ENCODE data around the gene RPS5.
A peak's percentile ranks its signal among the peaks of the same experiment; 100 is the strongest.
"Not testable (repeated sequence)": the region's sequence is repeated elsewhere in the genome, so short reads cannot be mapped to it uniquely, and the experiment has no call there.

Gene RPS5

DNA sequence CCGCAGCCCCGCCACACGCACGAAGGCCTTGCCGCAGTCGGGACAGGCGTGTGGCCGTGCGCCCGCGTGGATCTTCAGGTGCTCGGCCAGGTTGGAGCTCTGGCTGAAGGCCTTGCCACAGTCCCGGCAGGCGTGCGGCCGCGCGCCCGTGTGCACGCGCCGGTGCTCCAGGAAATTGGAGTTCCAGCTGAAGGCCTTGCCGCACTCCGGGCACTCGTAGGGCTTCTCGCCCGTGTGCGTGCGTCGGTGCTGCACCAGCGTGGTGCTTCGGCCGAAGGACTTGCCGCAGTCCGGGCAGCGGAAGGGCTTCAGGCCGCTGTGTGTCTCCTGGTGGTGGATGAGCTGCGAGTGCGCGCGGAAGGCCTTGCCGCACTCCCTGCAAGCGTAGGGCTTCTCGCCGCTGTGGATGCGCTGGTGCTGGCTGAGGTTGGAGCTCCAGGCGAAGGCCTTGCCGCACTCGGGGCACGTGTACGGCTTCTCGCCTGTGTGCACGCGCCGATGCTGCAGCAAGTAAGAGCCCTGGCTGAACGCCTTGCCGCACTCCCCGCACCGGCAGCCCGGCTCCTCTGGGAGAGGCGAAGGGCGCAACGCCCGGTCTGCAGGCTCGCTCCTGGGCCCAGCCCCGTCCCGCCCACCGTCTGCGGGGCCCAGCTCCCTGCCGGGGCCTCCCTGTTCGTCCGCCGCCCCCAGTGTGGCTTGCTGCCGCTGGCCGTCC, 30.1 kb upstream of the RPS5 start:
- no peak for DNase-seq (ENCODE audit: low read depth)

DNA sequence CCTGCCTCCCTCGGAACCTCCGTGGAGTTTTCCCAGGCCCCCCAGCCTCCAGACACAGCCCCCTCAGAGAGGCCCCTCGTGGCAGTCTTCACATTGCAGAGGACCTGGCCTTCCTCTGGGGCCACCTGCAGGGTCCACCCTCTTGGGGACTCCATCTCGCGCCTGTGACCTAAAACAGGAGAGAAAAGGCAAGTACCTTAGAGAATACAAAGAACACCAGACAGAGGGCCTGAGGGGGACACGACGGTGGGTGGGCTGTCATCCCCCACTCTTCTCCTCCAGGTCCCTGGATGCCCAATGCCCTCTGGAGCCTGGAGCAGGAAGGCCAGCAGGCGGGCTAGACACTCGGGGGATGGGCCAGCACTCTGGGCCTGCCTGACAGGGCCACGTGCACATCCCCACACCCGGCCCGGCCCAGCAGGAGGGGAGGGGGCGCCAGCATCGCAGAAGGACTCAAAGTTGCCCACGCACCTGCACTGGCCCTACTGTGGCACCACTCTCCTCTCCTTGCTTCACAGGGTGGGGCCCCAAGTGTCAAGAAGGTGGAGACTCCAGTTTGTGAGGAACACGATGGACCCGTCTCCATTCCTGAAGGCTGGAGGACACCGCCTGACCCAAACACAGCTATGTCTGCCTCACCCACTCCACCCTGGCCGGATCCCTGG, 29.5 kb upstream of the RPS5 start:
- DNase-seq (ENCODE audit: low read depth), result no peak

DNA sequence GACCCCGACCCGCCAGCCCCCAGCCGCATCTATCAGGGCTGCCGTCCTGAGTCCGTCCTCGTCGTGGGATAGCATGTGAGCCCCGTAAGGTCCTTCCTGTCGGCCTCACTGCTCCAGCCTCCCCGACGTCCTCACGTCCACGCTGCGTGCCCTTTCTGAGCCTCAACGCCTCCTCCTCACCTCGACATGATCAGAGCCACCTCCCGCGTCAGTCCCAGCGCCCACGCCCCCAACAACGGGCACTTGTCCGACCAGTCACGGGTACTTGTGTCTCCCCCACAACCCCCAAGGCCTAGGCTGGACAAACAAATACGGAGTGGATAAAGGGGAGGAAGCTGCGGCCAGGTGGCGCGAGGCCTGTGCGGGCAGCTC, 25.2 kb upstream of the RPS5 start:
- DNase-seq (ENCODE audit: low read depth), result peak; percentile 26

DNA sequence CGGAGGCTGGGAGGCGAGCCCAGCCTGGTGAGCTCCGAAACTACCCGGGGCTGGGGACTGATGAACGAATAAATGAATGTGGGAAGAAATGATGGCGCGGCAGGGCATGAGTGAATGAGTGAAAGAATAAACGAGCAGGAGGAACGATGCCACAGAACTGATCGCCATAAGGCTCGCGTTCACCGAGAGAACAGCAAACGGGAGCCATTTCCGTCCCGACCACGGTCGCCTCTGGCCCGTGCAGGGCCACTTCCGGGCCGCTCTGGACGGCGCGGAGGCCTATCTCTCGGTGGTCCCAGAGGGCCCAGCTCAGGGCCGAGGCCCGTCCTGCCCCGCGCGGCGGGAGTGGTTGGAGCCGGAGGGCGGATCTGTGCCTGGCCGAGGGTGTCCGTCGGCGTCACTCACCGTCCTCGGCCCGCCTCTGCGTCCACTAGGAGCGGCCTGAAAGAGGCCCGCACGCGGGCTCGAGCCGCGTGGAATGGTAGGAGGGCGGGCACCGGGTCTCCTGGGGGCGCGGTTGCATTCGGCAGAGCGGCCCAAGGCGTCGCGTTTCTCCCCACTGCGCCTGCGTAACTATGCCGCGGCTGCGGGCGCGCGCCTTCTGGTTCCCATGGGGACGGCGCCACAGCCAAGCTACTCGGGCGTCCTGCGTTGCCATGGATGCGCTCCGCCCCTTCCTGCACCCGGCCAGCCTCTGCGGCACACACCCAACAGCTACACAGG, 24.6 kb upstream of the RPS5 start, which contains the start of gene ZNF497:
Gene ZNF497, minus strand, starts transcription at position 480 of the 723 bp plus-strand sequence. CDS start 5,116 bp downstream, outside the sequence.
- DNase-seq (ENCODE audit: low read depth), result peak; percentile 94

DNA sequence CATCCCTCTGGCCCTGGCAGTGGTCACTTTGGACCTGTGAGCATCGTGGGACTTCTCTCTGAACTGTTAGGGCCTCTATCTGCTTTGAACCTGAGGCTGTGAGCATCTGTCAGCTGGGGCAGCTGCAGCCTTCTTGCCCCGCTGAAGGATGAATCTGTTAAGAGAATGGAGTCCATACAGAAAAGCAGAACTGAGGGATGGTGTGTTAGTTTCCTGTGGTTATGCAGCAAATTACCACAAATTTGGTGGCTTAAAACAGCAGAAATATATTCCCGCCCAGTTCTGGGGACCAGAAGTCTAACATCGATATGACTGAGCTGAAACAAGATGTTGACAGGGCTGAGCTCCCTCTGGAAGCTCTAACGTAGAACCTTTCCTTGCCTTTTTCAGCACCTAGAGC, 22.9 kb upstream of the RPS5 start:
- DNase-seq (ENCODE audit: low read depth), result no peak

DNA sequence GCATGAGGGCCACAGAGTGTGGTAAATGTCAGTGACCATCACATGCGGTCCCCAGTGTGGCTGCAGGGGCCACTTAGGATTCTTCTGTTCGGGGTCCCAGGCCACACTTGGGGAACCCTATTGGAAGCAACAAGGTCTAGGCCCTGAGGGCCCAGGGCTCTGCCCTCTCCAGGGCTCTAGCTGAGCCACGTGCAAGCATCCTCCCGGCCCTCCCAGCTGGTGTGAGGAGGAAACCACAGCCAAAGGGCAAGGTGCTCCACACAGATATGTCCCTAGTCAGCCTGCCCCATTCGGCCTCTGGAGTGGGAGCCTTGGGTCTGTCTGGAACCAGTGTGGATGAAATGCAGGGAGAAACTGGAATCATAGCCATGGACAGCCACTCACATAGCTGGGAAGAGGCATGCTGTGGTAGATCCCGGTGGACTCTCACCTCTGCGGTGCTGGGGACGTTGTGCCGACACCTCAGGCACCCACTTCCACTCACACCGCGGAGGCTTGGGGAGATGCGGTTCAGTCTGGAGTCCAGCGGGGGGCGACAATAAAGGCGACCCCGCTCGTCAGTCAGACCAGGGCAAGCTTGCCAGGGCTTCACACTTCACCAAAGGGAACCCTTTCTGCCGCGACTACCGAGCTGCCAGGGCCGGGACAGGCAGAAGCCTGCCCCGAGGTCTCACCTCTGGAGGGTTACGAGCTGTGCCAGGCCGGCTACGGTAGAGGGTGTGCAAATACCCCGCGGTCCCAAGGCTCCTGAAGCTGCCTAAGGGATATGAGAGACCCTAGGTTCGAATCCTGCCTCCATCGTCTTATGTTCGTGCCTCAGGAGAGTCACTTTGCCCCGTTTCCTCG, 20.3 kb upstream of the RPS5 start:
- no peak for DNase-seq (ENCODE audit: low read depth)

DNA sequence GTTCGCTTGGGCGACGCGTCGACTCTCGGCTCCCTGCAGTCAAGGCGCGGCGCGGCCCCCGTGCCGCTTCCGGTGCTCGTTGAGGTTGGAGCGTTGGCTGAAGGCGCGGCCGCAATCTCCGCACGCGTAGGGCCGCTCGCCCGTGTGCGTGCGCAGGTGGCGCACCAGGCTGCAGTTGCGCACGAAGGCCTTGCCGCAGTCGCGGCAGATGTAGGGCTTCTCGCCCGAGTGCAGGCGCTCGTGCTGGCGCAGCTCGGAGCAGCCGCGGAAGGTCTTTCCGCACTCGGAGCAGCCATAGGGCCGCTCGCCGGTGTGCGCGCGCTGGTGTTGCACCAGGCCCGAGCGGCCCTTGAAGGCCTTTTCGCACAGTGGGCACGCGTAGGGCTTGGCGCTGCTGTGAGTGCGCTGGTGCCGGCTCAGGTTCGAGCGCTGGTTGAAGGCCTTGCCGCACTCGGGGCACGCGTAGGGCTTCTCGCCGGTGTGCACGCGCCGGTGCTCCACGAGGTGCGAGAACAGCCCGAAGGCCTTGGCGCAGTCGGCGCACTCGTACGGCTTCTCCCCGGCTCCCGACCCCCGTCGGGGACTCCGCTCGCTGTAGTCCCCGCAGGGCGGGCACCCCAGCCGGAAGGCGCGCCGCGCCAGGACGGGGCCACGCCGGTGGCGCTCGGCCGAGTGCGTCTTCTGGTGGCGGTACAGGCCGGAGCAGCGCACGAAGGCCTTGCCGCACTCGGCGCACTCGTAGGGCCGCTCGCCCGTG, 19.2 kb upstream of the RPS5 start:
- DNase-seq (ENCODE audit: low read depth), result no peak

DNA sequence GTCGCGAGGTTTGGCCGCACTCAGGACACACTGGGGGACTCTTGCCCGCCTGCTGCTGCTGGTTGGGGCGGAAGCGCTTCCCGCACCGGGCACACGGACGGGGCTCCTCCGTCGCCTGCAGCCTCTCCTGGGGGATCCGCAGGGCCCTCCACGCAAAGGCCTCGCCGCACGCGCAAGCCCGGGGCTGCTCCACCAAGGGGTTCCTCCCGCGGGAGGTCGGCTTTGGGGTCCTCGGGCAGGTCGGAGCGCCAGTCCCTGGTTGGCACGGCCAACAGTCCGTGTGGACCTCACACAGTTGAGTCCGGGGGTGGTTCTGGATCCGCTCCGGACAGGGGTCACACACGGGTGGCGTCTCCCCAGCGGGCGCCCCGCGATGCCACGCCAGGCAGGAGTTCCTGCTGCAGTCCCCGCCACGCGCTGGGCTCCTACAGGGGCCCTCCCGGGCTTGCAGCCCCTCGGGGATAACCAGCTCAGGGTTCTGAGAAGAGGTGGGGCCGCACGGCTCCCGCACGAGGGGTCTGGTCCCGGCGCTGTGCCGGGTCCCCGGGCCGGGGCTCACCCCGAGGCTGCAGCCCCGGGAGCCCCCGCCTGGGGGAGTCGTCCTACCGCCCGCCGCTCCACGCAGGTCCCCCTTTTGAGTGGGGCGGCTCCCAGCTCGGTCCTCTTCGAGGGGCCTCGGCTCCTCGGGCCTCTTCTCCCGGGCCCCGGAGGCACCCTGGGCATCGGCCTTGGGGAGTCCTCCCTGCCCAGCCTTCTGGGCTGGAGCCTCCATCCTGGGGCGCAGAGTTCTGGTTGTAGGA, 18.3 kb upstream of the RPS5 start:
- no peak for DNase-seq (ENCODE audit: low read depth)

DNA sequence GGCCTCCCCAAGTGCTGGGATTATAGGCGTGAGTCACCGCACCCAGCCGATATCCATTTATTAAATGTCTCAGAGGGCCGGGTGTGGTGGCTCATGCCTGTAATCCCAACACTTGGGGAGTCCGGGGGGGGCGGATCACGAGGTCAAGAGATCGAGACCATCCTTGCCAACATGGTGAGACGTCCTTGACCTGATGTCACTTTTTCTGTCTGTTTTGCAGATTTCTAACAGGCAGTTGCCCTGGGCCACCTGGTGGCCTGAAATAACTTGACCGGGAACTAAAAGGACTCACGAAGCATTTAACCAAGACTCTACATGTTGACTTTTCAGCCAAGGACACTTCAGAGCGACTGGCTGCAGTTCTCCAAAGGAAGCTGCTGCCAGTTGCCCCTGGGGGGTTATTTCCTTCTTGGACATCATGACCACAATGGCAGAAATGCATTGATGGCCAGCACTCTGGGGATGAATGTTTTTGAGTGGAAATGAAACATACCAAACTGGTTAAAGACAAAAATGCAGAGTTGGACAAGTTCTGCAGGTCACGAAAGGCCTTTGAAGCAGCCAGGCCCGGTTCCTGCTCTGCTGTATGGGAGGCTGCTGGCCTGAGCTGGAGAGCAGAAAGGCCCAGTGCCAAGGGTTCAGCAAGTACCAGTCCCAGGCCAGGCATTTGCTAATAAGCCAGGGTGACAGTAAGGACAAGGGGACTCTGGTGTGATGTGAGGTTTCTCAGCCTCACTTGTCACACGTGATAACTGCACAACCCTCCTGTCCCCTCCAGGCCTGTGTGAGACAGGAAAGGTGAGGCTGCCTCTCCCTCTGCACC, 14.5 kb upstream of the RPS5 start:
- no peak for DNase-seq (ENCODE audit: low read depth)

DNA sequence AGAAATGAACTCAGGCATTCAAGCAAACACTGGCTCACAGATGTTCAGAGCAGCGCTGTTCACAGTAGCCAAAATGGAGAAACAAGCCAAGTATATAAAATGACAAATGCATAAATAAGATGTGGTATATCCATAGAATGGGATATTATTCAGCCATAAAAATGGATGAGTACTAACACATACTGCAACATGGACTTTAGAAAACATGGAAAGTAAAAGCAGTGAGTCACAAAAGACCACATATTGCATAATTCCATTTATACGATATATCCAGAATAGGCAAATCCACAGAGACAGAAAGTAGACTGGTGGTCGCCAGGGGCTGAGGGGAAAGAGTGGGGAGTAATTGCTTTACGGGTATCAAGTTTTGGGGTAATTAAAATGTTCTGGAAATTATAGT, 12.9 kb upstream of the RPS5 start:
- no peak for DNase-seq (ENCODE audit: low read depth)

DNA sequence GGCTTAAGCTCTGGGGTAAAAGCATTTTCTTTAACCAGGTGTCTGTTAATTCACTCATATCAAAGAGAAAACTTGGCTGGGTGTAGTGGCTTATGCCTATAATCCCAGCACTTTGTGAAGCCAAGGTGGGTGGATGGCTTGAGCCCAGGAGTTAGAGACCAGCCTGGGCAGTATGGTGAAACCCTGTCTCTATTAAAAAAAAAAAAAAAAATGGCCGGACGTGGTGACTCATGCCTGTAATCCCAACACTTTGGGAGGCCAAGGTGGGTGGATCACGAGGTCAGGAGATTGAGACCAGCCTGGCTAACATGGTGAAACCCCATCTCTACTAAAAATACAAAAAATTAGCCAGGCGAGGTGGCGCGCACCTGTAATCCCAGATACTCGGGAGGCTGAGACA, 10.3 kb upstream of the RPS5 start:
- not testable (repeated sequence) for DNase-seq (ENCODE audit: low read depth)

DNA sequence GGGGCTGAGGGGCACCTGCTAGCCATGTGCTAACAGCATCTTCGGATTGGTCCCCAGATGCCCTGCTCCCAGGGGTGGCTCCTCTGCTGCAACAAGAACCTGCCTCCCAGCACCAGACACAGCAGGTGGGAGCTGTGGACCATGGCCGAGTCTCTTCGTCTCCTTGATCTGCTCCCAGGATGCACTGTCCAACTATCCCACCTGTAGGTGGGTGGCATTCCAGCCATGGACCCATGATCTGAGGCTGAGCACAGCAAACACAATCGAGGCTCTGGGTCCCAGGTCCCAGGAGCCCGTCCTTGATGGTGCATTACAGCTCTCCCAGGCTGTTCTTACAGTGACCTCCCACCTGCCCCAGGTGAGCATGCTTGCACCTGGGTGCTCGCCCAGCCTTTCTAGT, 7.8 kb upstream of the RPS5 start:
- DNase-seq (ENCODE audit: low read depth), result no peak

DNA sequence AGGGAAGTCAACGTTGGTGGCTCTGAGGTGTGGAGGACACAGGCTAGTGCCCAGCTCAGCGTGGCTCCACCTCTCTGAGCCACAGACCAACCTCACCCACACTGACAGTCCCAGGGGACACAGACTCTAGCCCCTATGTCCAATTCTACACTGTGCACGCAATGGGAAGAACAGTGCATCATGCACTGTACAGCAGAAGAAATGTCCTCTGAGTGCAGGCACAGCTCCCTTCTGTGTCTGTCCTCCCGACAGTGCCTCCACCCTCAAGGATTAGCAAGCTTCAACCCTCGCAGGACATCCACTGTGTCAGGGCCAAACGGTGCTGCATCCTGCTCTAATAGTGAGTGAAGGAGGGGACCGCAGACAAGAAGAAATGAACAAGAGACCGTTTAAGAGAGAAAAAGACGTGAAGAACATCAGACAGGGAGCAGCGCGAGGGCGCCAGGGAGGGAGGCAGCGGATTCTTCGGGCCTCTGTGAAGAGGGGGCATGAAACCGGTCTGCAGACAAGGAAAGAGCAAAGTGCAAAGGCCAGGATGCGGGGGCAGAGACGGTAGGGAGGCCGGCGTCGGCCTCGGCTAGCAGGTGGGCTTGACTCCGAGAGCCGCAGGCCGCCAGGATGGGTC, 6.9 kb upstream of the RPS5 start:
- no peak for DNase-seq (ENCODE audit: low read depth)

DNA sequence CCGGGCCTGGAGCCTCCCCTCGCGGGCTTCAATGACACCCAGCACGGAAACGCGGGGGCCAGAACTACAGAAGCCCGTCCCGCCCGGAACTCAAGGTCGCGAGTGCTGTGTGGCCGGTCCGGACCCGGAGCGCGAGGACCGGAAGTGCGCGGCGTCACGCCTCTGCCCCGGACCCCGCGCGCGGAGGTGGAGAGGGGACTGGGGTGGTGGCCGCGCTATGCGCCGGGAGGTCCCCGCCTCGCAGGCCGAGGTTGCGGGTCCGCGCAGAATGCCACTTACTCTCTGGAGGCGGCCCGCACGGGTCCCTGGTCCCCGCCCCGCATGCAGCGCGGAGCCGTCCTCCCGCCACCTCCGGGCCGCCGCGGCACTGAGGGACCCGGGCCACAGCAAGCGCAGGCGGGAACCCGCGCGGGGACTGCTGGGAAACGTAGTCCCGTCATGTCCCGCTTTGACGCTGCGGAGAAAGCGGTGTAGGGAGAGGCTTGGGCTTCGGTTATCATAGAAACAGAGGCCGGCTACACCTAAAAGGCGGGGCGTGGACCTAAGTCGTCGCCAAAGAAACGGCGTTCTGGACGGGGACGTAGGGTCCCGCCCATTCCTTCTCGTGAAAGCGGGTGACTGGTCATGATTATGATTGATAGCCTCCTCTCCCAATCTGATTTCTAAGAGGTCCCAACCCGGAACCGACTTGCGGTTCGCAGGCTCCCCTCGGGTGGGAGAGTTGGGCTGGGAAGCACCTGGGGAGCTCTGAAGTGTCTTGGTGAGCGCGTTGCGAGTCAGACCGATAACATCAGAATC, 6.2 kb upstream of the RPS5 start, which contains the start of gene ZNF837:
Gene ZNF837, minus strand, starts transcription at position 369 of the 798 bp plus-strand sequence. CDS start 11,698 bp downstream, outside the sequence.
- DNase-seq (ENCODE audit: low read depth), result peak; percentile 100

DNA sequence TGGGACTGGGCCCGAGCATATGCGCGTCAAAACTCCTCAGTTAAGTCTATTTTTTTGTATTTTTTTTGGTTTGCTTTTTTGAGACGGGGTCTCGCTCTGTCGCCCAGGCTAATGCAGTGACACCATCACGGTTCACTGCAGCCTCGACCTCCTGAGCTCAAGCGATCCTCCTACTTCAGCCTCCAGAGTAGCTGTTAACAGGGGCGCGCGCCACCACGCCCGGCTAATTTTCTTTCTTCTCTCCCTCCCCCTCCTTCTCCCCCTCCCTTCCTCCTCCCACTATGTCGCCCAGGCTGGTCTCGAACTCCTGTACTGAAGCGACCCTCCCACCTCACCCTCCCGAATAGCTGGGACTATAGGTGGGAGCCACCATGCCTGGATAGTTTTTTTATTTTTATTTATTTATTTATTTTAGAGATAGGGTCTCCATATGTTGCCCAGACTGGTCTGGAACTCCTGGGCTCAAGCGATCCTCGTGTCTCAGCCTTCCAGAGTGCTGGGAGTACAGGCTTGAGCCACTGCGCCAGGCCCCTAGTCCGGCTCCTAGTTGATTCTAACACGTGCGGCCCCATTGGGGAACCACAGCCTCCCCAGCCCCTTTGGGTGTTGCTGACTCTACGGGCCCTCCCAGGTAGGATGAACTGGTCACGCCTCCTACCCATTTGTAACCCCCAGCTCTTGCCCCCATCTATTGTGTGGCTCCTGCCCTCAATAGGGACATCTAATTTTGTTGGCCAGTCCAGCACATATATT, 5.4 kb upstream of the RPS5 start:
- DNase-seq (ENCODE audit: low read depth), result no peak

DNA sequence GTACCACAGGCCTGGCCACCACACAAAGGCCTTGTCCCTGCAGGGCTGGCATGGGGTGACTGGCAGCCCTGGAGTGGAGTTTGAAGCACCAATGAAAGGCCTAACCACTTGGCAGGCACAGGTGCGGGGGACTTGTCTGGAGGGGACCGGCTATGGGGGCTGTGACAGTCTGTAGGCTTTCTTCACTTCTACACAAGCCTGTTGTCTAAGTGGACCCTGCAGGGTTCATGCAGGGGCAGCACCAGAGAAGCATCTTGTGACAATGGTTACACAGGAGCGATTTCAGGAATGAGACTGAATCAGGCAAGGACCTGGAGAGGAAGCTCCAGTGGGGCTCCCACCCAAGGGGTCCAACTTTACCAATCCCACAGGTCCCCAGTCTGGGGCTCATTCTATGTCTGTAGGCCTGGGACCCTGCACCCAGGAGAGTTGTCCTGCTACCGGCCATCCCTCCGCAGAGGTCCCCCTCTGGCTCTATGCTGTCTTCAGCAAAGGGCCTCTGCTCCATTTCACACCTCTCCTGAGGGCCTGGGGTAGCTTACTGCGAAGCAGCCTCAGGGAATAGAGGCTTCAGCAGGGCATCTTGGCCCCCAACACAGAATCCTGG, 4.0 kb upstream of the RPS5 start:
- DNase-seq (ENCODE audit: low read depth), result no peak

DNA sequence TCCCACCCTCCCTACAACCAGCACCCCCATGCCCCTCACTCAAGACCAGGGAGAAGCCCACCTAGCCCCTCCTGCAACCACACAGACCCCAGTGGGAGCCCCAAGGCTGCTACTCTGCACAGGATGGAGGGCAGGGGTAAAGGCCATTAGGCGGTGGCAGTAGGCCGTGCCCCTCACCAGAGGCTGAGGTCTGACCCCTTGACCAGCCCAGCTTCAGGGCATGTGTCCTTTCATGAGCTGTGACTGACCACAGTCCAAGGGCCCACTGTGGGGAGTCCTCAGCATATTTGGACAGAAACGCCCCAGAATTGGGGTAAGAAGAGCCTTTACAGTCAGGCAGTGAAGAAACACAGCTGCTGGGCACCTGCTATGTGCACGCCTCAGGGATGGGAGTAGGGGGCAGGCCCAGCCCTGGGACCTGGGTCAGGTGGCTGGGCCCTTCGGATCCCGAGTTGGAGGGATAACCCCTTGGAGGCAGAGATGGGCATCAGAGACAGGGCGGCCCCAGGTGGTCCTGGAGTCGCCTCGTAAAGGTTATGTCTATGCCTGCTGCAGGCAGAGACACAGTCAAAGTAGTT, 1.7 kb upstream of the RPS5 start:
- no peak for DNase-seq (ENCODE audit: low read depth)
